ENCODE results near the gene NMD3. TPM values are rescaled to one million over a fixed set of nuclear protein-coding genes. Genes with fewer than 3 reads are reported as not detected.
"Not testable (repeated sequence)": the region's sequence is repeated elsewhere in the genome, so short reads cannot be mapped to it uniquely, and the experiment has no call there.

The NMD3 gene
- total RNA-seq, 1 donor from 2014 or later, result 38.6 TPM

- peak; percentile 22 for DNase-seq (ENCODE audit: low read depth)
These were observed 54.8 kb downstream of the NMD3 start for GRCh38 chr3:161275919-161276318.

- not testable (repeated sequence) for DNase-seq (ENCODE audit: low read depth)
These were observed 61.3 kb downstream of the NMD3 start for GRCh38 chr3:161282387-161282786.

DNA sequence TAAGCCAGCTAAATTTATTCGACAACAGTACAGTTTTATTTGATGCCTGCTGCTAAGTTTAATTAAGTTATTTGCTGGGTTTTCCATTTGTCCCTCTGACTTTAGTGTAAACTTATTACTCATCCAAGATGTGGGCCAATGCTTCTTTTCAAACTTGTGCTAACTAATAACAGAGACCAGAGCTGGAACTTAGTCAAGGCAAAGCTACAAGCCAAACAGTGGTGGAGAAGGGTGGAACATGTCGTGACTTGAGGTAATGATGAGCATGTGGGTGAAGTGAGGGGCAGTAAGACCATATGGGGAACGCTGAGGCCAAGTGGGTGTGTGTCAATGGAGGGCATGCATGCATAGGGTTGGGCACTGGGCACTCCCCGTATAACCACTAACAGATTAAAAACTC is 63.9 kb downstream of the NMD3 start:
- DNase-seq (ENCODE audit: low read depth), result no peak

DNA sequence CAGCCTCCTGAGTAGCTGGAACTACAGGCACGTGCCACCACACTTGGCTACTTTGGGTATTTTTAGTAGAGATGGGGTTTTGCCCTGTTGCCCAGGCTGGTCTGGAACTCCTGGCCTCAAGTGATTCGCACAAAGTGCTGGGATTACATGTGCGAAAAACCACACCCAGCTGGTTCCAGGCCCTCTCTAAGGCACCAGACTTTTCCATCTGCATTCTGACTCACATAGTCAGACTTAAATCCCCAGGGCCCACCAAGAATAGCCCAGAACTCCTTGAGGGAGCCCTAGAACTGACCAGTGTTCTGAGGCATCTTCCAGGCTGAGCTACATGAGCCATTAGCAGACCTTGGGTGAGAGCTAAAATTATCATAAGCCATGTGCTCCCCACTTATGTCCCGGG is 68.1 kb downstream of the NMD3 start:
- no peak for DNase-seq (ENCODE audit: low read depth)

GRCh38 chr3:161291191-161291901 is 70.2 kb downstream of the NMD3 start:
- no peak for DNase-seq (ENCODE audit: low read depth)

DNA sequence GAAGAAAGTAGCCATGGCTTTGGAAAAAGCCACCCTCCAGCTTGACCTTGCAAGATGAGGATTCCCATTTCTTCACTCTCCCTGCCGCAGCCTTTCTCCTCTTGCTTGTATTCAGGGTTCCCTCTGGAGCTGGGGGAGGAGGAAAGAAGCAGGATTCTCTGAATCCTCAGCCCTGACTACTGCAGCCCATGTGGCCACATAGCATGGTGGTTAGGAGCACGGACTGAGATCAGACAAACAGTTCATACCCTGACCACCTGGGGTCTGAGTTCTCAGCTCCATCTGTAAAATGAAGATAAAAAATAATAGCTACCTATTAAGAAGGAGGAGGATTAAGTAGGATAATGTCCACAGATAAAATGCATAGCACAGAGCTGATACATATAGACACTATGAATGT is 72.3 kb downstream of the NMD3 start:
- DNase-seq (ENCODE audit: low read depth), result no peak

DNA sequence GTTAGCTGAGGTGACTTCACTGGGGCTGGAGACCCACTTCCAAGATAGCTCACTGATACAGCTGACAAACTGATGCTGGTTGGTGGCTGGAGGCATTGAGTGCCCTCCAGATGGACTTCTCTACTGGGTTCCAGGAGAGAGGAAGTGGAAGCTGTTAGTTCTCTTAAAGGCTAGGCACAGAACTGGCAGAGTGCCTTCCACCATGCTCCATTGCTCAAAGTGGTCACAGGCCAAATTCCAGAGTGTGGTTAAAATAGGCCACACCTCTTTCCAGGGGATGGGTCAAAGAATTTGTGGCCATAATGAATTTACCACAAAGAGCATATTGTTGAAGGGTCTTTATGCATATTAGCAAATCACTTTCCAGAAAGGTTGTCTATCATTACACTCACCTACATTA is 74.2 kb downstream of the NMD3 start:
- peak; percentile 59 for DNase-seq (ENCODE audit: low read depth)

GRCh38 chr3:161296814-161297213 is 75.7 kb downstream of the NMD3 start:
- no peak for DNase-seq (ENCODE audit: low read depth)

Other genes with a start within 250 kb of the NMD3 start
- gene B3GALNT1, start 116.0 kb upstream of the NMD3 start, total RNA-seq, result 0.99 and 2.3 TPM in 2 replicates
- not detected in 2 replicates for gene SPTSSB, start 150.2 kb downstream of the NMD3 start, total RNA-seq